NCI-H345 (cell line): ENCODE data around the gene HDGFL1.

ENCODE experiments used
- DNase-seq: peaks from one replicate; lab custom pipeline; 2025; lab: John Stamatoyannopoulos, UW

HDGFL1 gene

GRCh38 chr6:22569281-22570184 is at the start of gene HDGFL1:
Gene HDGFL1 (plus strand): TSS chr6:22569566. CDS start chr6:22569576, 10 bp downstream.
- no peak for DNase-seq

DNA sequence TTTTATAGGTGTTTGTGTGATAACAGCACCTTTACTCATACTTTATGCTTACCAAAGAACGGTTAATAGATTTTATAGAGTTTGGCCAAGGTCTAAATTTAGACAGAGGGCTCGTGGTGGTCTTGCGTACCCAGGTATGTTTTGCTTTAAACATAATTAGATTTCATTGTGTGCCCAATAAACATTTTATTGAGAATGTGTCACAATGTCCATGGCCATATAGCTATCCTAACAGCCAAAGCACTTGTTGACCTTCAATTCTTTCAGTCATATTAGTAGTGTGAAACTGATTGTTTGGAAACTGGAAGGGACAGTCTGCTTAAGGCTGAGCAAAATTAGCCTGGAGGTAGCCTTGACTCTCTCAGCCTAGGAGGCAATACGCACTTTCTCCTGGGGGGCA is 48.3 kb upstream of the HDGFL1 start:
- DNase-seq = no peak

DNA sequence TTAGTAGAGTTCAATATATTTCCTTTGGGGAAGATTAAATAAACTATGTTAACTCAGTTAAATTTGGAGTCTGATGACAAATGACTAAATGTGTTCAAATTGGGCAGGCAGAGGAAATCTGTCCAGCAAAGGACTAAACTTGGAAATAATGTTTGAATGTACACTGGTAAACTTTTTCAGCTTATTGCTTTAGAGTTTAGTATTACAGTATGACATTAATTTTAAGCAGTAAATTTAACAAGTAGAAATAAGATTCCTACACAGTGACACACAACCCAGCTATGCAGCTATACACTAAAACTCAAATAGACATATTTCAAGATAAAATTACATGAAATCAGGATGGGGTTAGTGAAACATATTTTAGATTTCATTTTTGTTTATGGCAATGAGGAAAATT is 42.6 kb upstream of the HDGFL1 start:
- DNase-seq = no peak

DNA sequence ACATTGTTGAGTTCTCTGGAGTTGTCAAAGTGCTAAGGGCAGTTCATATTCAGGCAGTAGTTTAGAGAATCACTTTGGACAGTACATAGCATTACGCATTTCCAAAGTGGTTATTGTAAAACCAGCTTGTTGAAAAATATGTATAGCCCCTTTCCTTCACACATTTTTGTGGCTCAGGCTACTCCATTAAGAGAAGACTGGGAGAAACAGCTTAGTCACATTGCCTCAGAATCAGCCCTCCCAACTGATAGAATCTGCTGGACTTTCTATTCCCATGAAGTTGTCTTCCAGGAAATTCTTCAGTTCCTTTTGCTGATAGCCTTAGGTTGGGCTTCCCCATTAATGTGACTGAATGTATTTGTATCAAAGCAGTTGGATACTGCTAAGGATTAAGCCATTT is 39.5 kb upstream of the HDGFL1 start:
- DNase-seq = no peak

- DNase-seq = no peak
Measured at GRCh38 chr6:22530506-22530905, 38.9 kb upstream of the HDGFL1 start.

DNA sequence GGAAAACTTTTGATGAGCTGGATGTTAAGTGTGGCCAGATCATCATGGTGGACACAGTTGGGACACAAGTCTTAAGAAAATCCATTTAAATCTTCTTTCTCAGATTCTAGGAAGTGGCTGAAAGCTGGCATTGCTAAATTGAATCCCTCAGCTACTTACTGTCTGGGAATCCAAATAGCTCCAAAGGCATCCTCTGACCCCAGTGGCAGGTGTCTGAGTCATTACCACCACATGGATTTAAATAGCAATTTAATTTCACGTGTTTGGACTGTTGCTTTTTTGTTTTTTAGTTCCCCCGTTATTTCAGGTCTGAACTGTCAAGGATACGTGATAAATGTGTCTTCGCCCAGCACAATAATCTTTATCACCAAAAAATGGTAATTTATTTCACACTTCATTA is 33.2 kb upstream of the HDGFL1 start:
- no peak for DNase-seq

- DNase-seq = no peak
Measured at GRCh38 chr6:22544476-22544875, 24.9 kb upstream of the HDGFL1 start.

DNA sequence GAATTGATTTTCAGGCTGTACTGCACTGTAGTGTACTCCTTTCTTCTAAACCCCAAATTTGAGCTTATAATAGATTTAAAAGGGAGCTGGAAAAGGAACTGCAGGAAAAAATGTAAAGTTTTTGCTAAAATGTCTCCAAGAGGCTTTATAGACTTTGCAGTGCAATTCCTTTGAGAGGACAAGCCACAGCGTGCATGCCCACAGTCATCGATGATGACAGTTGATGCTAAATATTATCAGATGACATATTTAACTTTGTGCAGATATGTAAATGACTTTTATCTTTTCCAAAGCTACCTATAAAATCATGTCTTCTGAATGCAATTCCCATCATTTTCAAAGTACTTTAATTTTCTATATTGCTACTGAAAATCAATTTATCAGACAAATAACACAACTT is 24.3 kb upstream of the HDGFL1 start:
- no peak for DNase-seq

DNA sequence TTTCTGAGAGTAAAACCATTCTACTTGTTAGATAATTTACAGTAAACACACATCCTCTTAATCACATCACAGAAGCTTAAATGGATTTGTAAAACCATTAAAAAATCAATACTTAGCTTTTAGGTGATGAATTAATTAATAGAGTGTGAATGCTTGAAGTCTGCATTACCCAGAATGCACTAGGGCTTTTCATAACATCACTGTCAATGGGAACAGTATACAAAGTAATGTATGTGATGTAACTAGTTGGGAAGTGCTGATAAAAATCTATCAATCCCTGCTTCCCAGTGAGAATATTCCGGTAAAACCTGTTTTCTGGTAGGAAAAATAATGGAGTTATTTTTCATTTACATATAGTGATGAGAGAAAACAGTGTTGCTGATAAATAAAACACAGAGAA is 23.1 kb upstream of the HDGFL1 start:
- DNase-seq = no peak

GRCh38 chr6:22550971-22551670 is 18.2 kb upstream of the HDGFL1 start:
- DNase-seq = no peak

DNA sequence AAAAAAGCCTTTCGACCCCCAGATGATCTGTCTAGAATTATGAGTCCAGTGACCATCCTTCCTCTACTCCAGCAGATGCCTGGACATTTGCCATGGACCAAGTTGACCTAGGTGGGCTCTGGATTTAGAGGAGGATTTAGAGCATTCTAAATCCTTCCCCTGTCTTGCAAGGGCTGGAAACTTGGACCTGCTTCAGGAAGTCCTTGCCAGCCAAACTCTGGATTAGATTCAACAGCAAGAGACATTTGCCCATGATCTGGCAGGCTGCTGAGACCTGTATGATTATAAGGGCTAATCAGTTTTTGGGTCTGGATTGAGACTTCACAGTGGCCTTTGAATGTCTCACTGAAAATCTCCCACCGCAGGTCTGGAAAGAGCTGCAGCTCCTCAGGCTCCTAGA is 13.1 kb upstream of the HDGFL1 start:
- no peak for DNase-seq

DNA sequence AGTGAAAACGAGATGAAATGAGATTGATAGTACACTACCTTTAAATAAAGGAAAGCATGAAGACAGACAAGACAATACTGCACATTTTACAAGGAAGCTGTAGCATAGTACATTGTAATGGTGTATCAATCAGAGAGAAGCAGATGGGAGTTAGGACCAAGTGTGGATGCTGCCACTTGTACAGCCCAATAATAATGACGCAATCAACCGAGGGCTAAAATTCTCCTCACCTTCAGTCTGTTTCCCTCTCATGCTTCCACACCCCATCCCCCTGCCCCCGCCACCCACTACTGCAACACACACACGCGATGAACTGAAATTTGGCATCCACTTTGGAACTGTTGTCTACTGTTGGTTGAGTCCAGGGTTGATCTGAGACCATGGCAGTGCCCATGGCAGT is 12.4 kb upstream of the HDGFL1 start:
- no peak for DNase-seq

- DNase-seq = no peak
Measured at GRCh38 chr6:22558288-22558882, 11.0 kb upstream of the HDGFL1 start.

GRCh38 chr6:22568854-22569253 is 512 bp upstream of the HDGFL1 start:
- no peak for DNase-seq

- DNase-seq = no peak
Measured at GRCh38 chr6:22570185-22570551, 802 bp downstream of the HDGFL1 start.

DNA sequence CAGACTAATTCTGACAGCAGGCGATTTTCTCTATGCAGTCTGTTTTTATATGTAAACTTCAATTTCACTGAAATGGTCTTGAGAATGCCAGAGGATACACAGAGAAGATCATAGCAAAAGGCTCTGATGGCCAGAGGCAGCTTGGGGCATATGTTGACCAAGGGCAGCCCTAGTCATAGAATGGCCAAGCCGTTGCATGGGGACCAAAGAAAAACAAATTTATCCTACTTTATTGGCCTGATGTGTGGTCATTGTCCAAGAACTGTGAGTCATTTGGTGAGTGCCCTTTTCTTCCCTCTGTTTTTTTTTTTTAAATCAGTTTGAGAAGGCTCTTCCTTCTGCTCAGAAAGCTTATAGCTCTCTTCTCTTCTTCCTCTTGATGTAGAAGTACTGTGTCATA is 5.8 kb downstream of the HDGFL1 start:
- no peak for DNase-seq

- DNase-seq = no peak
Measured at GRCh38 chr6:22579439-22579838, 10.1 kb downstream of the HDGFL1 start.

- DNase-seq = no peak
Measured at GRCh38 chr6:22580337-22580736, 11.0 kb downstream of the HDGFL1 start.

GRCh38 chr6:22582417-22583205 is 13.2 kb downstream of the HDGFL1 start:
- no peak for DNase-seq

GRCh38 chr6:22583230-22583629 is 13.9 kb downstream of the HDGFL1 start:
- DNase-seq = no peak

DNA sequence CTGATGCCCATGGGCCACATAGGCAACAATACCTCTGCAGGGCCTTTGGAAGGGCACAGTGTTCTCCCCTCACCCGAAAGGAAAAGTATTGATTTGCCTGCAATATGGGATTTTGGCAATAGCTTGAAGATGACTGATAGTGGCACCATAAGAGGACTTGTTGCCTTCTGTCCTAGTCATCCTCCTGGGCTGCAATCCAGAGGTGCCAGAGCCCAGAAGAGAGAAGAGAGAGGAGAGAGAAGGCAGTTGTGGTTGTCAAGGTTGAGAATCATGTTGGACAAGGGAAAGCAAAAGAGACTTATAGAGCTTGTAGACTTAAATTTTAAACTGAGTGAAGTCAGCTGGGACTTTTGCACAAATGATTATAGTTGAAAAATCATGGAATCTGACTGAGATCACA is 14.6 kb downstream of the HDGFL1 start:
- DNase-seq = no peak

- DNase-seq = no peak
Measured at GRCh38 chr6:22589118-22589517, 19.8 kb downstream of the HDGFL1 start.
